Neural progenitor cell (in vitro differentiated cells): ENCODE data around the gene PRKX. TPM values are rescaled to one million over a fixed set of nuclear protein-coding genes. Genes with fewer than 3 reads are reported as not detected.

Source experiments
- DNase-seq: peaks from one replicate; pipeline ENCODE4 v3.0.0-alpha.2; 2016; ENCODE audit warnings: low spot score
- H2AFZ ChIP-seq: fragments of 200-600 bp; sonication (generic); replicated peaks from 2 replicates; pipeline ENCODE4 v1.6.1; 2016; ENCODE audit warnings: antibody characterized with exemption
- H3F3A ChIP-seq: fragments of 200-600 bp; sonication (generic); 2 replicates; pipeline ENCODE4 v1.6.1; 2016; ENCODE audit warnings: antibody characterized with exemption, low read depth
- H3K27ac ChIP-seq: fragments of 200-600 bp; sonication (generic); 2 replicates; pipeline ENCODE4 v1.5.1; 2016; ENCODE audit warnings: mild to moderate bottlenecking
- H3K27me3 ChIP-seq: fragments of 200-600 bp; sonication (generic); 2 replicates; pipeline ENCODE4 v1.6.1; 2016; ENCODE audit warnings: mild to moderate bottlenecking, moderate library complexity
- H3K36me3 ChIP-seq: fragments of 200-600 bp; sonication (generic); 2 replicates; pipeline ENCODE4 v1.5.1; 2016
- H3K4me1 ChIP-seq: fragments of 200-600 bp; sonication (generic); 2 replicates; pipeline ENCODE4 v1.6.1; 2016; ENCODE audit warnings: mixed run types
- H3K4me2 ChIP-seq: fragments of 200-600 bp; sonication (generic); 2 replicates; pipeline ENCODE4 v1.6.1; 2016
- H3K4me3 ChIP-seq: fragments of 200-600 bp; sonication (generic); 2 replicates; pipeline ENCODE4 v1.5.1; 2016
- H3K79me2 ChIP-seq: fragments of 200-600 bp; sonication (generic); 2 replicates; pipeline ENCODE4 v1.6.1; 2016; ENCODE audit warnings: low read depth
- H3K9ac ChIP-seq: fragments of 200-600 bp; sonication (generic); 2 replicates; pipeline ENCODE4 v1.6.1; 2016
- H3K9me3 ChIP-seq: fragments of 200-600 bp; sonication (generic); 2 replicates; pipeline ENCODE4 v1.5.1; 2016; ENCODE audit warnings: low read depth
- H4K20me1 ChIP-seq: fragments of 200-600 bp; sonication (generic); 2 replicates; pipeline ENCODE4 v1.6.1; 2016; ENCODE audit warnings: low read depth
- H3K27ac Mint-ChIP-seq: 3 replicates; pipeline ENCODE4 v1.8.0; 2021; ENCODE audit warnings: mixed read lengths
- H3K27me3 Mint-ChIP-seq: 2 replicates; pipeline ENCODE4 v1.8.0; 2022; ENCODE audit warnings: low read depth, mild to moderate bottlenecking, inconsistent platforms, moderate library complexity, mixed read lengths; ENCODE audit not compliant: insufficient read depth
- H3K36me3 Mint-ChIP-seq: 3 replicates; pipeline ENCODE4 v1.8.0; 2021; ENCODE audit warnings: mixed read lengths
- H3K4me1 Mint-ChIP-seq: 3 replicates; pipeline ENCODE4 v1.8.0; 2021; ENCODE audit warnings: mixed read lengths
- H3K4me3 Mint-ChIP-seq: 3 replicates; pipeline ENCODE4 v1.8.0; 2021; ENCODE audit warnings: mild to moderate bottlenecking, moderate library complexity, mixed read lengths
- H3K9me3 Mint-ChIP-seq: 3 replicates; pipeline ENCODE4 v1.8.0; 2020; ENCODE audit warnings: mixed read lengths
- EZH2 ChIP-seq: fragments of 200-600 bp; sonication (generic); IDR thresholded peaks from 2 replicates; pipeline ENCODE4 v1.6.1; 2017; ENCODE audit warnings: antibody characterized with exemption, mild to moderate bottlenecking, moderate library complexity
- EZH2phosphoT487 ChIP-seq: fragments of 200-600 bp; sonication (generic); IDR thresholded peaks from 2 replicates; pipeline ENCODE4 v1.6.1; 2017; ENCODE audit warnings: antibody characterized with exemption
- total RNA-seq: library from RNA; depleted of rRNA; stranded (reverse); fragments of >200 nt; gene quantifications from 2 replicates; pipeline ENCODE4 v1.2.3, GENCODE V29; 2015; ENCODE audit warnings: low replicate concordance
- TF ChIP-seq, protein P1 (sequence below): fragments of 200-600 bp; sonication (generic); IDR thresholded peaks from 2 replicates; pipeline ENCODE4 v1.5.1; 2017; ENCODE audit warnings: antibody characterized with exemption, mild to moderate bottlenecking

PRKX gene
- total RNA-seq, 1 donor from 2014 or later: 14.6 TPM

DNA sequence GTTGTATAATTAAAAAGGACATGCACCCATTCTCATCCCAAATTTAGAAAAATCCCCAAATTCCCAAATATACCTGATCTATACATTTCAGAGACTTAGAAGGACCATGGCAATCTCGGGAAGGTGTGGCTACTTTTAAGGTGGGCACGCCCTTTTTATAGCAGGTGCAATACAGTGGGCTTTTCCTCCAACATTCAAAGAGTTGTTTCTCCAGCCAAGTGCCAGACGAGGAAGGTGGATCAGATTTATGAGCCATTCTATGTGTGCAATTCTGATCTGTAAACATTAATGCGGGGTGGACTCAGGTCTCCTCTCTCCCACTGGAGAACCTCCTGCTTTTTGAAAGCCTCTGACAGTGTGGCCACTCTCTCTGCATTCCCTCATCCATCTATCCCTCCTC lies 33.8 kb downstream of the PRKX start:
- no peaks in the 10 kb centered on the region for H4K20me1 ChIP-seq
- no peaks in the 10 kb centered on the region for H3K9me3 ChIP-seq
- no peak overlapping the region for H3K4me2 ChIP-seq
- Mint-ChIP-seq H3K4me3 (no peak overlapping the region), H3K36me3 (peaks cover 31% of the 10 kb centered on the region), H3K4me1 (peaks cover 6% of the 10 kb centered on the region), H3K9me3 (peaks cover 17% of the 10 kb centered on the region), H3K27me3 (peaks cover 5% of the 10 kb centered on the region), H3K27ac (no peak overlapping the region)
- TF ChIP-seq, protein P1, sequence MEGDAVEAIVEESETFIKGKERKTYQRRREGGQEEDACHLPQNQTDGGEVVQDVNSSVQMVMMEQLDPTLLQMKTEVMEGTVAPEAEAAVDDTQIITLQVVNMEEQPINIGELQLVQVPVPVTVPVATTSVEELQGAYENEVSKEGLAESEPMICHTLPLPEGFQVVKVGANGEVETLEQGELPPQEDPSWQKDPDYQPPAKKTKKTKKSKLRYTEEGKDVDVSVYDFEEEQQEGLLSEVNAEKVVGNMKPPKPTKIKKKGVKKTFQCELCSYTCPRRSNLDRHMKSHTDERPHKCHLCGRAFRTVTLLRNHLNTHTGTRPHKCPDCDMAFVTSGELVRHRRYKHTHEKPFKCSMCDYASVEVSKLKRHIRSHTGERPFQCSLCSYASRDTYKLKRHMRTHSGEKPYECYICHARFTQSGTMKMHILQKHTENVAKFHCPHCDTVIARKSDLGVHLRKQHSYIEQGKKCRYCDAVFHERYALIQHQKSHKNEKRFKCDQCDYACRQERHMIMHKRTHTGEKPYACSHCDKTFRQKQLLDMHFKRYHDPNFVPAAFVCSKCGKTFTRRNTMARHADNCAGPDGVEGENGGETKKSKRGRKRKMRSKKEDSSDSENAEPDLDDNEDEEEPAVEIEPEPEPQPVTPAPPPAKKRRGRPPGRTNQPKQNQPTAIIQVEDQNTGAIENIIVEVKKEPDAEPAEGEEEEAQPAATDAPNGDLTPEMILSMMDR: no peak
- TF ChIP-seq EZH2phosphoT487: no peak
- no peak for TF ChIP-seq EZH2
- no peak overlapping the region for H3K27ac ChIP-seq
- no peak overlapping the region for H3K4me3 ChIP-seq
- H3K4me1 ChIP-seq: no peaks in the 10 kb centered on the region
- no peak overlapping the region for H3K9ac ChIP-seq
- H3F3A ChIP-seq: no peaks in the 10 kb centered on the region
- no peak overlapping the region for H2AFZ ChIP-seq
- DNase-seq: no peak
- H3K27me3 ChIP-seq: no peaks in the 10 kb centered on the region
- no peaks in the 10 kb centered on the region for H3K36me3 ChIP-seq
- H3K79me2 ChIP-seq: peaks cover 6% of the 10 kb centered on the region

DNA sequence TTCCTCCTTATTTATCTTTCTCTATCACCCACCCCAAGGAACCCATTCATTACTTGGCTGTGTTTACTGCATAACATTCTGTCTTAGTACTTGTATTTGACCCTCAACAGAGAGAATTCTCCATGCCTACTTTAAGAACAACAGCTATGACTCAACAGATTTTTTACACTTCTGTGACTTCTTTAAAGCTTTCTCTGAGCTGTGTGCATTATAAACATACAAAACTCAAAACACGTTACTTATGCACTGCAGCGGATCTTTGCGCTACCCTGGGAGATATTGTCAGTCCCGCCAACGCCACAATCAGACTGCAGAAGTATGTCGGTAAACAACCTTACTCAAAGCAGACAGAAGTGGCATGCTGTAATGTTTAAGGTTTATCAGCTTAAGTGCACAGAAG lies 35.1 kb downstream of the PRKX start:
- Histone ChIP-seq H3K4me1 (no peaks in the 10 kb centered on the region), H3K27ac (no peak overlapping the region), H3F3A (no peaks in the 10 kb centered on the region), H3K36me3 (no peaks in the 10 kb centered on the region), H3K79me2 (no peaks in the 10 kb centered on the region), H2AFZ (no peak overlapping the region), H3K9me3 (no peaks in the 10 kb centered on the region), H3K9ac (no peak overlapping the region), H3K4me2 (no peak overlapping the region), H4K20me1 (no peaks in the 10 kb centered on the region), H3K27me3 (no peaks in the 10 kb centered on the region), H3K4me3 (no peak overlapping the region)
- Mint-ChIP-seq H3K36me3 (peaks cover 39% of the 10 kb centered on the region), H3K27ac (no peak overlapping the region), H3K4me3 (no peak overlapping the region), H3K9me3 (peaks cover 16% of the 10 kb centered on the region), H3K27me3 (peaks cover 5% of the 10 kb centered on the region), H3K4me1 (peaks cover 6% of the 10 kb centered on the region)
- no peak for DNase-seq
- TF ChIP-seq EZH2phosphoT487: no peak
- TF ChIP-seq EZH2: no peak
- TF ChIP-seq, protein P1: no peak

DNA sequence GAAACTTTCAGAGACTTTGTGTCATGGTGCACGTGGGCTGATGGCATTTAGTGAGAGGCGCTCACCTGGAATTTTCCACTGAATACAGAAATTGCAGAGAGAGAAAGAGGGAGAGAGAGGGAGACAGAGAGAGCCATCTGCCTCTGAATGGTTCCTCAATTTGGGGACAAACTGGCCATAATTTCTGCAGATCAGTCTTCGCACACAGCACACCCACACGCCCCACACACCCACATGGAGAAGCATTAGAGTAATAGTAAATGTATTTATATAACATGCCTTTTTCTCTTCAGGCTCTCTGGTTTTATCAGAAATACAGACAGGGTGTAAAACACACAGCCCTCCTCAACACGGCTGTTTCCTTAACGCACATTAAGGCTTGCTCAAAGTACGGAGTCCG lies 38.6 kb downstream of the PRKX start:
- Histone ChIP-seq H3K9me3 (no peaks in the 10 kb centered on the region), H3K4me3 (no peak overlapping the region), H3K9ac (no peak overlapping the region), H4K20me1 (no peaks in the 10 kb centered on the region), H3F3A (no peaks in the 10 kb centered on the region), H3K79me2 (no peaks in the 10 kb centered on the region), H3K27ac (no peak overlapping the region), H3K27me3 (no peaks in the 10 kb centered on the region), H2AFZ (no peak overlapping the region), H3K4me1 (no peaks in the 10 kb centered on the region), H3K4me2 (no peak overlapping the region), H3K36me3 (no peaks in the 10 kb centered on the region)
- TF ChIP-seq EZH2phosphoT487 (no peak), EZH2 (no peak)
- TF ChIP-seq, protein P1: no peak
- peaks cover 6% of the 10 kb centered on the region for H3K4me1 Mint-ChIP-seq
- H3K27ac Mint-ChIP-seq: no peak overlapping the region
- no peak overlapping the region for H3K4me3 Mint-ChIP-seq
- DNase-seq: no peak
- H3K27me3 Mint-ChIP-seq: peaks cover 5% of the 10 kb centered on the region
- H3K36me3 Mint-ChIP-seq: peaks cover 50% of the 10 kb centered on the region
- H3K9me3 Mint-ChIP-seq: peaks cover 13% of the 10 kb centered on the region
